CD14-positive monocyte (primary cell): ENCODE measurements around the gene KISS1. TPM values are rescaled to one million over a fixed set of nuclear protein-coding genes. Genes with fewer than 3 reads are reported as not detected.

Source experiments
- DNase-seq, 3 donors: peaks; one replicate each; pipeline ENCODE4 v3.0.0-alpha.2; 2011 to 2022
- H2AFZ ChIP-seq: 2 replicates; pipeline ENCODE4 v1.6.0; 2012; ENCODE audit warnings: mild to moderate bottlenecking, low read depth, low read length, inconsistent platforms; ENCODE audit not compliant: insufficient read depth, poor library complexity, severe bottlenecking
- H3K27ac ChIP-seq, 2 donors: 1 replicate in 1 of 2; 2 replicates in 1 of 2; pipeline ENCODE4 v1.5.1; 2012 to 2013; ENCODE audit warnings: low read length in 2 of 2, control low read depth in 1 of 2, inconsistent platforms in 1 of 2, low read depth in 1 of 2, mild to moderate bottlenecking in 1 of 2
- H3K27me3 ChIP-seq, 2 donors: one replicate each; pipeline versions ENCODE4 v1.6.0 to v1.6.1; 2011 to 2013; ENCODE audit warnings: low read length in 2 of 2; ENCODE audit not compliant: control insufficient read depth in 2 of 2, insufficient read depth in 2 of 2
- H3K36me3 ChIP-seq, 2 donors: replicated peaks in 1 of 2; 1 replicate in 1 of 2; 2 replicates in 1 of 2; pipeline versions ENCODE4 v1.5.1 to v1.6.1; 2012 to 2013; ENCODE audit warnings: low read length in 2 of 2, control low read depth in 1 of 2, inconsistent platforms in 1 of 2, mild to moderate bottlenecking in 1 of 2; ENCODE audit not compliant: insufficient read depth in 2 of 2, control insufficient read depth in 1 of 2
- H3K4me1 ChIP-seq, 2 donors: 1 replicate in 1 of 2; 2 replicates in 1 of 2; pipeline versions ENCODE4 v1.5.1 to v1.6.1; 2012 to 2013; ENCODE audit warnings: low read length in 2 of 2, control low read depth in 1 of 2, inconsistent platforms in 1 of 2, mild to moderate bottlenecking in 1 of 2, moderate library complexity in 1 of 2; ENCODE audit not compliant: insufficient read depth in 2 of 2, control insufficient read depth in 1 of 2
- H3K4me2 ChIP-seq: replicated peaks from 2 replicates; pipeline ENCODE3; 2012; ENCODE audit warnings: low read length, moderate library complexity, mild to moderate bottlenecking; ENCODE audit not compliant: poor library complexity, severe bottlenecking; ENCODE audit errors: extremely low read depth
- H3K4me3 ChIP-seq, 3 experiments: fragments of 200-600 bp in 1 of 3; sonication (generic) in 1 of 3; replicated peaks in 1 of 3; 1 replicate in 2 of 3; 2 replicates in 1 of 3; pipeline ENCODE4 v1.5.1; 2011 to 2013; ENCODE audit warnings: low read length in 3 of 3, mild to moderate bottlenecking in 3 of 3, control low read depth in 2 of 3, low read depth in 2 of 3, inconsistent platforms in 1 of 3, moderate library complexity in 1 of 3
- H3K79me2 ChIP-seq: 2 replicates; pipeline ENCODE4 v1.6.0; 2012; ENCODE audit warnings: mild to moderate bottlenecking, control low read depth, inconsistent platforms, low read length, moderate library complexity; ENCODE audit not compliant: insufficient read depth
- H3K9ac ChIP-seq: 2 replicates; pipeline ENCODE4 v1.6.0; 2017; ENCODE audit warnings: low read length, mild to moderate bottlenecking; ENCODE audit not compliant: insufficient read depth, poor library complexity, severe bottlenecking
- H3K9me3 ChIP-seq, 2 donors: replicated peaks in 1 of 2; 1 replicate in 1 of 2; 2 replicates in 1 of 2; pipeline versions ENCODE4 v1.5.1 to v1.6.1; 2012 to 2013; ENCODE audit warnings: low read length in 2 of 2, control low read depth in 1 of 2; ENCODE audit not compliant: control insufficient read depth in 1 of 2, insufficient read depth in 1 of 2
- H4K20me1 ChIP-seq: 2 replicates; pipeline ENCODE4 v1.6.0; 2012; ENCODE audit warnings: mild to moderate bottlenecking, low read length, control low read depth, moderate library complexity; ENCODE audit not compliant: insufficient read depth
- H3K27ac Mint-ChIP-seq, 7 donors: one replicate each; pipeline ENCODE4 v1.8.0; 2020; ENCODE audit warnings: mild to moderate bottlenecking in 7 of 7, mixed read lengths in 7 of 7, moderate library complexity in 6 of 7, inconsistent platforms in 2 of 7
- H3K27me3 Mint-ChIP-seq, 3 donors: one replicate each; pipeline ENCODE4 v1.8.0; 2021 to 2022; ENCODE audit warnings: low read depth in 3 of 3, mild to moderate bottlenecking in 3 of 3, mixed read lengths in 3 of 3, moderate library complexity in 3 of 3, inconsistent platforms in 1 of 3
- H3K36me3 Mint-ChIP-seq, 2 donors: one replicate each; pipeline ENCODE4 v1.8.0; 2020; ENCODE audit warnings: mixed read lengths in 2 of 2, inconsistent platforms in 1 of 2, mild to moderate bottlenecking in 1 of 2
- H3K4me1 Mint-ChIP-seq: one replicate; pipeline ENCODE4 v1.8.0; 2020; ENCODE audit warnings: mild to moderate bottlenecking, mixed read lengths
- H3K4me3 Mint-ChIP-seq, 2 donors: one replicate each; pipeline ENCODE4 v1.8.0; 2020; ENCODE audit warnings: mild to moderate bottlenecking in 2 of 2, mixed read lengths in 2 of 2, moderate library complexity in 1 of 2
- H3K9me3 Mint-ChIP-seq, 7 donors: one replicate each; pipeline ENCODE4 v1.8.0; 2020 to 2022; ENCODE audit warnings: mixed read lengths in 7 of 7, mild to moderate bottlenecking in 6 of 7, moderate library complexity in 6 of 7, inconsistent platforms in 2 of 7
- WGBS: methylation state at CpG from one replicate; pipeline ENCODE4 v1.1.5; 2013; ENCODE audit warnings: missing lambda C conversion rate; ENCODE audit not compliant: insufficient coverage; 5-methylcytosine and 5-hydroxymethylcytosine counted together
- intact Hi-C, 2 donors: fragments of 100-400 bp; cut with micrococcal nuclease; formaldehyde crosslinking; loops; one replicate each; pipeline versions ENCODE4 v1.15.0 to v1.15.1; 2023
- polyA plus RNA-seq, 3 donors: library from polyadenylated mRNA; depleted of rRNA in 1 of 3; unstranded in 2 of 3; stranded (reverse) in 1 of 3; fragments of 300-500 nt in 2 of 3; fragments of >200 nt in 1 of 3; fragmentation: Illumina TruSeq in 2 of 3; gene quantifications; 1 replicate in 2 of 3; 2 replicates in 1 of 3; pipeline ENCODE4 v1.2.3, GENCODE V29; 2012 to 2021
- TF ChIP-seq, protein P1 (sequence below): fragments of 200-600 bp; IDR thresholded peaks from one replicate; pipeline ENCODE4 v1.8.0; 2022; ENCODE audit warnings: antibody characterized with exemption, mild to moderate bottlenecking

KISS1 gene
- polyA plus RNA-seq, 3 donors: not detected

DNA sequence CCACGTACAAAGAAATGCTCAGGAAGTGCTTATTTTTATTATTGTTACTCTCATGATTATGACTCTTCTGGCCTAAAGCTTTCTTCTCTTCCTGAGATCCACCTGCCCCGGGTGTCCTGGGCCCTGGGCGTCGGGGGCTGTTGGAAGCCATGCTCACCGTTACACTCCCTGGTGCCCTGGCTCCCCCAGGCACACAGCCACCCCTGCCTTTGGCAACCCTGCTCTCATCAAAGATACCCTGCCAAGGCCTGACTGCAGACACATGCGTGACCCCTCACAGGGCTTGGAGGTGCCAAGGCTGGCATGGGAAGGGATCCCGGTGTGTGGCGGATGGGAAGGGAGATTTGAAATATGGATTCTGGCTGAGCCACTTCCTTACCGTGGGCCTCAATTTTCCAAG is 3.3 kb upstream of the KISS1 start:
- no peaks in the 10 kb centered on the region for H3K4me1 ChIP-seq
- H3K4me3 ChIP-seq: no peak overlapping the region
- 97% methylated on average over 6 of the region's 9 CpGs for WGBS
- intact Hi-C loops: no loop called here
- H3K36me3 Mint-ChIP-seq: no peaks in the 10 kb centered on the region
- peaks cover 0 to 2% of the 10 kb centered on the region in 2 donors for H3K27me3 ChIP-seq
- no peak overlapping the region for H3K27ac ChIP-seq
- DNase-seq: no peak
- H3K4me2 ChIP-seq: no peak overlapping the region
- H4K20me1 ChIP-seq: no peaks in the 10 kb centered on the region
- no peaks in the 10 kb centered on the region for H3K79me2 ChIP-seq
- no peak overlapping the region for H3K4me3 Mint-ChIP-seq
- H3K9me3 Mint-ChIP-seq: peaks cover 0 to 2% (median 0%) of the 10 kb centered on the region in 7 donors
- peaks cover 14 to 22% (median 18%) of the 10 kb centered on the region in 3 donors for H3K27me3 Mint-ChIP-seq
- H3K9me3 ChIP-seq: no peaks in the 10 kb centered on the region
- no peak overlapping the region for H2AFZ ChIP-seq
- H3K27ac Mint-ChIP-seq: no peak overlapping the region
- TF ChIP-seq, protein P1, sequence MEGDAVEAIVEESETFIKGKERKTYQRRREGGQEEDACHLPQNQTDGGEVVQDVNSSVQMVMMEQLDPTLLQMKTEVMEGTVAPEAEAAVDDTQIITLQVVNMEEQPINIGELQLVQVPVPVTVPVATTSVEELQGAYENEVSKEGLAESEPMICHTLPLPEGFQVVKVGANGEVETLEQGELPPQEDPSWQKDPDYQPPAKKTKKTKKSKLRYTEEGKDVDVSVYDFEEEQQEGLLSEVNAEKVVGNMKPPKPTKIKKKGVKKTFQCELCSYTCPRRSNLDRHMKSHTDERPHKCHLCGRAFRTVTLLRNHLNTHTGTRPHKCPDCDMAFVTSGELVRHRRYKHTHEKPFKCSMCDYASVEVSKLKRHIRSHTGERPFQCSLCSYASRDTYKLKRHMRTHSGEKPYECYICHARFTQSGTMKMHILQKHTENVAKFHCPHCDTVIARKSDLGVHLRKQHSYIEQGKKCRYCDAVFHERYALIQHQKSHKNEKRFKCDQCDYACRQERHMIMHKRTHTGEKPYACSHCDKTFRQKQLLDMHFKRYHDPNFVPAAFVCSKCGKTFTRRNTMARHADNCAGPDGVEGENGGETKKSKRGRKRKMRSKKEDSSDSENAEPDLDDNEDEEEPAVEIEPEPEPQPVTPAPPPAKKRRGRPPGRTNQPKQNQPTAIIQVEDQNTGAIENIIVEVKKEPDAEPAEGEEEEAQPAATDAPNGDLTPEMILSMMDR: no peak
- H3K4me1 Mint-ChIP-seq: no peaks in the 10 kb centered on the region
- H3K36me3 ChIP-seq: no peaks in the 10 kb centered on the region
- H3K9ac ChIP-seq: no peak overlapping the region

DNA sequence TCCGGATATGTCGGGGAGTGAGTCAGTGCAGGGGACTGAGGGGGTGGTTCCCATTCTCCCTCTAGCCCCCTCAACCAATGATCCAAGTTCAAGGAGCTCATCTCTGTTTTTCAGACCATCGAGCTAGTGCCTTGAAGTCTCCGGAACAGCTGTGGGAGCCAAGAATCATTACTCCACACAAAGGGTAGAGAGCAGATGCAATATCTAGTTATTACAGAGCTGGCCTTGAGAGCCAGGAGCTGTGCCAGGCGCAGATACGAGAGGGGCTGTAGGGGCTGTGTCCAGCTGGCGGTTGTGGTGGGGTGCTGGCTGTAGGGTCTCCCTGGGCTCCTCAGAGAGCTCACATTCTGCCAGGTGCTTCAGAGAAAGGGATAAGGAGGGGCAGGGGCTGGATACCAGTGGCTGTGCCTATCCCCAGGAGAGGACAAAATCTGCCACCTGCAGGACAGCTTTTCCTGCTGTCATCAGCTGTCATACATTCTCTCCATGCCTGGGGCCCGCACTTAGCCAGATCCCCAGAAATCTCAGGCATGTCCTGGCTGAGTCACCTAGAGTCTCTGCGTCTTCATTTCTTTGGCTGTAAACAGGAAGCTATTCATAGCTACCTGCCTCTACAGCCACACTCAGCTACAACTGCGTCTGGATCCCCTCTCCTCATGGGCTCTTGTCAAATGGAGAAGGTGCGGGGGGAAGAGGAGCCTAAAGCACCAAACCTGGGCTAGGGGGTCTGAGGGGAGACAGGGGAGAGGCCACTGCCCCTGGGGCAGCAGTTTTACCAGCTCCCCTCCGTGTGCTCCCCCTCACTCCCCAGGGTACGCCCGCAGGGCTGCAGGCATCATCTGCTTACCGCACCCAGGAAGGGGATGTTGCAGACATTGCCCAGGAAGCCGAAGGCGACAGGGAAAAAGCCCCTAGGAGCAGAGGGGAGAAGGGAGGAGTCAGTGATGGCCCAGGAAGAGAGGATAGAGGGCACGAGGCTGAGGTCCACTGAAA is 2.4 kb upstream of the KISS1 start:
- H3K4me3 ChIP-seq: no peak overlapping the region
- Mint-ChIP-seq H3K4me3 (no peak overlapping the region), H3K9me3 (peaks cover 0 to 2% (median 0%) of the 10 kb centered on the region in 7 donors), H3K27me3 (peaks cover 19 to 24% (median 22%) of the 10 kb centered on the region in 3 donors), H3K27ac (no peak overlapping the region), H3K36me3 (no peaks in the 10 kb centered on the region), H3K4me1 (no peaks in the 10 kb centered on the region)
- TF ChIP-seq, protein P1: no peak
- H3K27me3 ChIP-seq: peaks cover 0 to 4% of the 10 kb centered on the region in 2 donors
- WGBS: 76% methylated on average over 7 of the region's 18 CpGs
- H3K27ac ChIP-seq: no peak overlapping the region
- no peaks in the 10 kb centered on the region for H3K36me3 ChIP-seq
- no peaks in the 10 kb centered on the region for H4K20me1 ChIP-seq
- H3K9ac ChIP-seq: no peak overlapping the region
- no peaks in the 10 kb centered on the region for H3K79me2 ChIP-seq
- no peaks in the 10 kb centered on the region for H3K4me1 ChIP-seq
- H3K4me2 ChIP-seq: no peak overlapping the region
- H2AFZ ChIP-seq: no peak overlapping the region
- DNase-seq: no peak
- H3K9me3 ChIP-seq: no peaks in the 10 kb centered on the region
- intact Hi-C loops: no loop called here
